T-cell (primary cell): ENCODE data around the gene RPL7A. TPM values are rescaled to one million over a fixed set of nuclear protein-coding genes. Genes with fewer than 3 reads are reported as not detected.

Source experiments
- ATAC-seq, 4 experiments: fragments of 200-7000 bp in 3 of 4; fragments of 150-1000 bp in 1 of 4; cut with Tn5 transposase; replicated peaks in 1 of 4; 1 replicate in 3 of 4; 2 replicates in 1 of 4; pipeline ENCODE4 v1.10.0; 2021; ENCODE audit warnings: moderate library complexity in 3 of 4, mild to moderate bottlenecking in 2 of 4, moderate number of reproducible peaks in 1 of 4
- CTCF ChIA-PET, 2 donors: fragments of 300-600 bp; sonication (Branson Sonifier 250); formaldehyde crosslinking; loops; one replicate each; lab custom pipeline; 2022; ENCODE audit warnings: antibody characterized with exemption in 2 of 2; lab: Charles Lee
- POLR2A ChIA-PET, 2 donors: fragments of 300-600 bp; sonication (Branson Sonifier 250); formaldehyde crosslinking; loops; one replicate each; lab custom pipeline; 2022; ENCODE audit warnings: antibody characterized with exemption in 2 of 2; lab: Charles Lee
- DNase-seq, 35 experiments: peaks; one replicate each; pipeline versions ENCODE4 v3.0.0 to v3.0.0-alpha.2; 2013 to 2023
- H3K27ac ChIP-seq: one replicate; pipeline ENCODE4 v1.5.1; 2013; ENCODE audit warnings: low read length
- H3K27me3 ChIP-seq, 2 experiments: replicated peaks in 1 of 2; 1 replicate in 1 of 2; 2 replicates in 1 of 2; pipeline versions ENCODE4 v1.6.1 to v1.7.0; 2013; ENCODE audit warnings: low read length in 1 of 2, mixed read lengths in 1 of 2; ENCODE audit not compliant: control insufficient read depth in 2 of 2, insufficient read depth in 2 of 2; ENCODE audit errors: extremely low read depth in 1 of 2
- H3K36me3 ChIP-seq, 2 donors: 1 replicate in 1 of 2; 2 replicates in 1 of 2; pipeline versions ENCODE4 v1.6.1 to v1.7.0; 2013; ENCODE audit warnings: low read length in 1 of 2; ENCODE audit not compliant: control insufficient read depth in 2 of 2, insufficient read depth in 1 of 2; ENCODE audit errors: extremely low read depth in 1 of 2
- H3K4me1 ChIP-seq, 2 experiments: 1 replicate in 1 of 2; 2 replicates in 1 of 2; pipeline versions ENCODE4 v1.6.1 to v1.7.0; 2013; ENCODE audit warnings: low read length in 2 of 2, mixed read lengths in 1 of 2; ENCODE audit not compliant: insufficient read depth in 2 of 2, control insufficient read depth in 1 of 2; ENCODE audit errors: extremely low read depth in 1 of 2
- H3K4me3 ChIP-seq, 2 donors: 1 replicate in 1 of 2; 2 replicates in 1 of 2; pipeline versions ENCODE4 v1.5.1 to v1.7.0; 2013; ENCODE audit warnings: mild to moderate bottlenecking in 2 of 2, low read length in 1 of 2, moderate library complexity in 1 of 2; ENCODE audit not compliant: control insufficient read depth in 1 of 2; ENCODE audit errors: extremely low read depth in 1 of 2
- H3K9me3 ChIP-seq: 2 replicates; pipeline ENCODE4 v1.7.0; 2013
- H3K27ac Mint-ChIP-seq, 2 donors: one replicate each; pipeline ENCODE4 v1.8.0; 2020 to 2021; ENCODE audit warnings: mild to moderate bottlenecking in 2 of 2, mixed read lengths in 2 of 2
- H3K27me3 Mint-ChIP-seq, 2 donors: one replicate each; pipeline ENCODE4 v1.8.0; 2021 to 2022; ENCODE audit warnings: mixed read lengths in 2 of 2
- H3K36me3 Mint-ChIP-seq: one replicate; pipeline ENCODE4 v1.8.0; 2021; ENCODE audit warnings: mixed read lengths
- H3K4me1 Mint-ChIP-seq, 3 donors: one replicate each; pipeline ENCODE4 v1.8.0; 2020 to 2022; ENCODE audit warnings: mixed read lengths in 3 of 3, mild to moderate bottlenecking in 1 of 3
- H3K4me3 Mint-ChIP-seq, 3 donors: one replicate each; pipeline ENCODE4 v1.8.0; 2020 to 2022; ENCODE audit warnings: mild to moderate bottlenecking in 3 of 3, mixed read lengths in 3 of 3, moderate library complexity in 3 of 3
- H3K9me3 Mint-ChIP-seq, 3 donors: one replicate each; pipeline ENCODE4 v1.8.0; 2020 to 2022; ENCODE audit warnings: mixed read lengths in 3 of 3
- WGBS: methylation state at CpG from one replicate; pipeline ENCODE4 v1.1.5; 2013; ENCODE audit warnings: missing lambda C conversion rate; ENCODE audit not compliant: insufficient coverage; 5-methylcytosine and 5-hydroxymethylcytosine counted together
- total RNA-seq, 35 experiments: library from RNA in 6 of 35; stranded (reverse) in 6 of 35; fragments of 120-200 nt in 1 of 35; gene quantifications; one replicate each; pipeline versions ENCODE4 v1.2.1 to v1.2.4 and lab custom pipeline; 2013 to 2026

RPL7A gene
- total RNA-seq, 5 donors from 2014 or later (not counting 1 experiment from before 2014, with no cell fraction given) = 2,623 to 2,692 (median 2,659) TPM

- Histone ChIP-seq H3K27me3 (no peaks in the 10 kb centered on the region), H3K27ac (no peak overlapping the region), H3K9me3 (no peaks in the 10 kb centered on the region), H3K36me3 (peaks cover 21 to 75% of the 10 kb centered on the region in 2 donors), H3K4me3 (no peak overlapping the region), H3K4me1 (peaks cover 8 to 45% of the 10 kb centered on the region in 2 experiments)
- Mint-ChIP-seq H3K4me1 (peaks cover 24 to 37% (median 30%) of the 10 kb centered on the region in 3 donors), H3K36me3 (peaks cover 28% of the 10 kb centered on the region), H3K27ac (peak overlapping the region; percentile 44 to 48), H3K4me3 (no peak overlapping the region), H3K27me3 (no peaks in the 10 kb centered on the region), H3K9me3 (no peaks in the 10 kb centered on the region)
- WGBS = 70% methylated on average over 16 of the region's 21 CpGs
- ChIA-PET CTCF (interaction anchor here in 1 of 2 donors (0.7 to 0.9 kb wide), 3 partner anchors 10 to 82 kb away, joined by 3 to 4 read pairs (median 3); no protein-coding TSS in a partner anchor), POLR2A (interaction anchor here in 1 of 2 donors (0.6 kb wide), 1 partner anchor 69 kb away, joined by 3 read pairs; no protein-coding TSS in a partner anchor)
- DNase-seq (no peak), ATAC-seq (no peak)
Observed at GRCh38 chr9:133360400-133361393, 12.7 kb downstream of the RPL7A start.

GRCh38 chr9:133361507-133362092 lies 13.6 kb downstream of the RPL7A start:
- ChIA-PET POLR2A (no interaction called here), CTCF (no interaction called here)
- 95% methylated on average over 8 of the region's 13 CpGs for whole genome bisulfite sequencing
- H3K27ac Mint-ChIP-seq = no peak overlapping the region
- H3K9me3 ChIP-seq = no peaks in the 10 kb centered on the region
- no peak overlapping the region for H3K4me3 ChIP-seq
- peaks cover 5 to 42% of the 10 kb centered on the region in 2 experiments for H3K4me1 ChIP-seq
- no peak overlapping the region for H3K27ac ChIP-seq
- no peaks in the 10 kb centered on the region for H3K27me3 Mint-ChIP-seq
- no peaks in the 10 kb centered on the region for H3K27me3 ChIP-seq
- peaks cover 32% of the 10 kb centered on the region for H3K36me3 Mint-ChIP-seq
- ATAC-seq (no peak), DNase-seq (no peak)
- peaks cover 24 to 43% (median 35%) of the 10 kb centered on the region in 3 donors for H3K4me1 Mint-ChIP-seq
- H3K36me3 ChIP-seq = peaks cover 29 to 84% of the 10 kb centered on the region in 2 donors
- H3K9me3 Mint-ChIP-seq = no peaks in the 10 kb centered on the region
- no peak overlapping the region for H3K4me3 Mint-ChIP-seq

- H3K27ac Mint-ChIP-seq = no peak overlapping the region
- no peaks in the 10 kb centered on the region for H3K27me3 ChIP-seq
- H3K9me3 ChIP-seq = no peaks in the 10 kb centered on the region
- peaks cover under 1 to 42% of the 10 kb centered on the region in 2 experiments for H3K4me1 ChIP-seq
- WGBS = 94% methylated on average over 14 of the region's 15 CpGs
- H3K4me1 Mint-ChIP-seq = peaks cover 23 to 45% (median 33%) of the 10 kb centered on the region in 3 donors
- H3K9me3 Mint-ChIP-seq = no peaks in the 10 kb centered on the region
- ATAC-seq (no peak), DNase-seq (no peak)
- H3K4me3 ChIP-seq = no peak overlapping the region
- H3K4me3 Mint-ChIP-seq = no peak overlapping the region
- H3K36me3 ChIP-seq = peaks cover 30 to 90% of the 10 kb centered on the region in 2 donors
- H3K27me3 Mint-ChIP-seq = no peaks in the 10 kb centered on the region
- no peak overlapping the region for H3K27ac ChIP-seq
- POLR2A ChIA-PET = interaction anchor here in 1 of 2 donors (1.0 kb wide), 1 partner anchor 8 kb away, joined by 5 read pairs; no protein-coding TSS in a partner anchor
- CTCF ChIA-PET = no interaction called here
- peaks cover 32% of the 10 kb centered on the region for H3K36me3 Mint-ChIP-seq
Observed at GRCh38 chr9:133362359-133363044, 14.5 kb downstream of the RPL7A start.

DNA sequence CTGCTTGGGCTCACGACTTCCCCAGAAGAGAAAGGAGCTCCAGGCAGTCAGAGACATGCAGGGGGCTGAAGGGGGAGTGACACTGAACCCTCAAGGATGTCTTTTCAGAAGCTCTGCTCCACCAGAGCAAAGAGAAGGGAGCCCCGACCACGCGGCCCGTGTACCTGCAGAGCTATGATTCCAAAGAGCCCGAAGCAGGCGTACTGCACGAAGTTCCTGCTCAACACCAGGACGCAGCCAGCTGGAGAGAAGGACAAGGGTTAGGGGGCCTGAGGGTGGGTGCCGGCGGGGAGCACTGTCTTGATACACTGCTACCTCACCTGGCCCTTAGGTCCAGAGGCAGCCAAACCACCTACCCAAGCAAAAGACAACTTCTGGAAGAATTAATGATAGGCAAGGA lies 18.4 kb downstream of the RPL7A start:
- no peaks in the 10 kb centered on the region for H3K9me3 ChIP-seq
- H3K4me3 Mint-ChIP-seq = no peak overlapping the region
- peaks cover 40% of the 10 kb centered on the region for H3K36me3 Mint-ChIP-seq
- H3K36me3 ChIP-seq = peaks cover 17 to 78% of the 10 kb centered on the region in 2 donors
- H3K27me3 Mint-ChIP-seq = no peaks in the 10 kb centered on the region
- no peaks in the 10 kb centered on the region for H3K9me3 Mint-ChIP-seq
- no peak overlapping the region for H3K27ac ChIP-seq
- ATAC-seq = no peak
- CTCF ChIA-PET = interaction anchor here in 1 of 2 donors (1.6 kb wide), 1 partner anchor 18 kb away, joined by 4 read pairs; the partner anchor contains the start of genes MED22 and RPL7A
- peaks cover 40 to 63% (median 53%) of the 10 kb centered on the region in 3 donors for H3K4me1 Mint-ChIP-seq
- H3K4me1 ChIP-seq = peaks cover 21 to 55% of the 10 kb centered on the region in 2 experiments
- DNase-seq = no peak
- WGBS = 96% methylated on average over 9 of the region's 11 CpGs
- H3K27me3 ChIP-seq = no peaks in the 10 kb centered on the region
- no peak overlapping the region for H3K27ac Mint-ChIP-seq
- POLR2A ChIA-PET = interaction anchor here in 1 of 2 donors (0.5 kb wide), 1 partner anchor 275 kb away, joined by 9 read pairs; no protein-coding TSS in a partner anchor
- H3K4me3 ChIP-seq = no peak overlapping the region

DNA sequence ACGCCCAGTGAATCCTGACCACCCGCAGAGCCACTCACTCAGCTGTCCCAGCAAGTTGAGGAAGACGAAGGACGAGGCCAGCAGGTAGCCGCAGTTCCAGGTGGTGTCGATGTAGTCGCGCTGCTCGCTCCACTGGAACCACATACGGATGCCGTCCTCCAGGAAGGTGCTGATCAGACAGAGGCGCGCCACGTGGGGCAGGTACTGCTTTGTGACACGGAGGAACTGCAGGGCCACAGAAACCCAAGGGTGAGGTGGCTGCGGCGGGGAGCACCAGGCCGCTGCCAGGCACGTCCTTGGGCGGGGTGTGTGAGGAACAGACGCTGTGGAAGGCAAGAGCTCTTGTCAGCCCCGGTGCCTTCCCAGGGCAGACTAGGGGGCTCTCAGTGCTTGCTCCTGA lies 19.2 kb downstream of the RPL7A start:
- Mint-ChIP-seq H3K9me3 (no peaks in the 10 kb centered on the region), H3K4me3 (no peak overlapping the region), H3K27ac (no peak overlapping the region), H3K27me3 (no peaks in the 10 kb centered on the region), H3K4me1 (peaks cover 48 to 70% (median 61%) of the 10 kb centered on the region in 3 donors), H3K36me3 (peaks cover 32% of the 10 kb centered on the region)
- 93% methylated on average over 16 of the region's 22 CpGs for WGBS
- Histone ChIP-seq H3K27ac (no peak overlapping the region), H3K27me3 (no peaks in the 10 kb centered on the region), H3K4me1 (peaks cover 29 to 63% of the 10 kb centered on the region in 2 experiments), H3K36me3 (peaks cover 14 to 70% of the 10 kb centered on the region in 2 donors), H3K9me3 (no peaks in the 10 kb centered on the region), H3K4me3 (no peak overlapping the region)
- CTCF ChIA-PET = no interaction called here
- DNase-seq (no peak), ATAC-seq (no peak)
- POLR2A ChIA-PET = no interaction called here
